Keratinocyte (primary cell): ENCODE measurements around the gene DCAF4. TPM values are rescaled to one million over a fixed set of nuclear protein-coding genes. Genes with fewer than 3 reads are reported as not detected.

Source experiments
- DNase-seq: peaks from one replicate; pipeline ENCODE4 v3.0.0-alpha.2; 2011; ENCODE audit warnings: low read depth, missing footprints, low spot score
- FAIRE-seq: peaks from 2 replicates; lab custom pipeline; 2011; peaks lifted over from hg19 to GRCh38; lab: Jason Lieb, UNC
- H2AFZ ChIP-seq: 2 replicates; pipeline ENCODE4 v1.6.0; 2012; ENCODE audit warnings: low read length, control low read depth, inconsistent platforms; ENCODE audit not compliant: control insufficient read depth
- H3K27ac ChIP-seq: 2 replicates; pipeline ENCODE4 v1.5.1; 2011; ENCODE audit warnings: low read length; ENCODE audit not compliant: control insufficient read depth, insufficient read depth
- H3K27me3 ChIP-seq: 3 replicates; pipeline ENCODE4 v1.6.0; 2011; ENCODE audit warnings: low read length; ENCODE audit not compliant: control insufficient read depth, insufficient read depth; ENCODE audit errors: extremely low read depth
- H3K36me3 ChIP-seq, 2 experiments: 2 replicates in 1 of 2; 3 replicates in 1 of 2; pipeline ENCODE4 v1.5.1; 2011; ENCODE audit warnings: low read length in 2 of 2, mild to moderate bottlenecking in 1 of 2; ENCODE audit not compliant: control insufficient read depth in 2 of 2, insufficient read depth in 2 of 2; ENCODE audit errors: extremely low read depth in 1 of 2
- H3K4me1 ChIP-seq: 3 replicates; pipeline ENCODE4 v1.5.1; 2011; ENCODE audit warnings: low read length; ENCODE audit not compliant: control insufficient read depth, insufficient read depth; ENCODE audit errors: extremely low read depth
- H3K4me2 ChIP-seq: 3 replicates; pipeline ENCODE4 v1.6.0; 2011; ENCODE audit warnings: low read depth, low read length; ENCODE audit not compliant: control insufficient read depth, insufficient read depth; ENCODE audit errors: extremely low read depth
- H3K4me3 ChIP-seq, 3 experiments: fragments of 200-600 bp in 1 of 3; sonication (generic) in 1 of 3; 2 replicates in 2 of 3; 3 replicates in 1 of 3; pipeline ENCODE4 v1.5.1; 2011 to 2016; ENCODE audit warnings: low read length in 3 of 3, mild to moderate bottlenecking in 3 of 3, control low read depth in 2 of 3, inconsistent platforms in 1 of 3, low read depth in 1 of 3, mixed read lengths in 1 of 3, mixed run types in 1 of 3, moderate library complexity in 1 of 3; ENCODE audit not compliant: control insufficient read depth in 2 of 3, insufficient read depth in 2 of 3; ENCODE audit errors: extremely low read depth in 1 of 3
- H3K79me2 ChIP-seq: 2 replicates; pipeline ENCODE4 v1.6.0; 2012; ENCODE audit warnings: low read length; ENCODE audit not compliant: control insufficient read depth, insufficient read depth
- H3K9ac ChIP-seq: 3 replicates; pipeline ENCODE4 v1.6.0; 2011; ENCODE audit warnings: low read length; ENCODE audit not compliant: control insufficient read depth, insufficient read depth; ENCODE audit errors: extremely low read depth
- H3K9me1 ChIP-seq: 3 replicates; pipeline ENCODE4 v1.6.0; 2011; ENCODE audit warnings: low read length; ENCODE audit not compliant: control insufficient read depth, insufficient read depth; ENCODE audit errors: extremely low read depth
- H3K9me3 ChIP-seq: 2 replicates; pipeline ENCODE4 v1.5.1; 2012; ENCODE audit warnings: low read depth, low read length; ENCODE audit not compliant: control insufficient read depth
- H4K20me1 ChIP-seq: 3 replicates; pipeline ENCODE4 v1.6.0; 2011; ENCODE audit warnings: low read length; ENCODE audit not compliant: control insufficient read depth, insufficient read depth; ENCODE audit errors: extremely low read depth
- EZH2 ChIP-seq: IDR thresholded peaks from one replicate; pipeline ENCODE4 v1.6.1; 2012; ENCODE audit warnings: inconsistent platforms, mild to moderate bottlenecking, low read length, moderate library complexity
- dilution Hi-C: fragments of 300-500 bp; cut with MboI; formaldehyde crosslinking; loops from one replicate; pipeline ENCODE4 v1.7.0; 2020; ENCODE audit warnings: low sequenced_read_pairs; ENCODE audit not compliant: extremely low pct_ligation_motif_present
- polyA plus RNA-seq, 5 experiments: library from polyadenylated mRNA; depleted of rRNA in 3 of 5; stranded (reverse) in 3 of 5; stranded (forward) in 1 of 5; unstranded in 1 of 5; fragments of >200 nt; gene quantifications; 1 replicate in 1 of 5; 2 replicates in 3 of 5; 3 replicates in 1 of 5; pipeline versions ENCODE4 v1.2.1 to v1.2.3, GENCODE V29; 2011 to 2012; ENCODE audit warnings: missing spikeins in 2 of 5, low read depth in 1 of 5, low replicate concordance in 1 of 5
- TF ChIP-seq, protein P1 (sequence below), 3 experiments: IDR thresholded peaks in 1 of 3; conservative IDR thresholded peaks in 1 of 3; optimal IDR thresholded peaks in 1 of 3; 2 replicates in 2 of 3; 3 replicates in 1 of 3; pipeline versions ENCODE3 to v1.5.1; 2011; ENCODE audit warnings: low read length in 3 of 3, mild to moderate bottlenecking in 3 of 3, moderate library complexity in 2 of 3, control low read depth in 1 of 3, inconsistent platforms in 1 of 3; ENCODE audit not compliant: insufficient read depth in 2 of 3; ENCODE audit errors: extremely low read depth in 1 of 3

Gene DCAF4
- polyA plus RNA-seq, 1 donor (not counting 4 experiments of a cell fraction or from before 2014, with no cell fraction given) = 26.1 TPM

DNA sequence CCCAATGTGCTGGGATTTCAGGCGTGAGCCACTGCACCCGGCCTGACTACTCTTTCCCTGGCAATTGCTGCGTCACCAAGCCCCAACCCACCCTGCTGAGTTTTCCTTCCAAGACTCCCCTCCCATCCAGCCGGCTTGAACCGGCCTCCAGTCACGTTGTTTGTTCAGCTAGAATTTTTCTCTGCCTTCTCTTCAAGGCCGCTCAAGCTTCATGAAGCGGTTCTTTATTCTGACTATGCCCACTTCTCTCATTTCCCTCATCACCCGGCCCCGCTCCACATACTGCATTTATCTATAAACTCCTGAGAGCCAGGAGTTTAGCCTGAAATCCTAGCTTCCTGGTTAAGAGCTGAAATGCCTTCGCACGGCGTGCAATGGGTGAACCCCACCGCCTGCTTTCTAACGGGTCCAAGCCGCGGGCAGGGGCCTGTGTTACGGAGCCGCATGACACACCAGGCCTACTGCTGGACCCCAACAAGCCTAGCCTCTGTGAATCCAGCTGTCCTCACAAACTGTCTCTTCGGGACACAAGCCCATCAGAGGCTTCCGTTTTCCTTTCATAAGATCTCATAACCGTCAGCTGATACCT is 999 bp upstream of the DCAF4 start:
- peak overlapping the region; percentile 94 for H3K4me2 ChIP-seq
- H3K4me3 ChIP-seq = peak overlapping the region in 2 of 3 experiments; percentile 63 to 85
- FAIRE-seq (no peak), DNase-seq (no peak)
- H3K4me1 ChIP-seq = peaks cover 6% of the 10 kb centered on the region
- H3K36me3 ChIP-seq = peaks cover 0 to 1% of the 10 kb centered on the region in 2 experiments
- no peaks in the 10 kb centered on the region for H3K9me1 ChIP-seq
- H3K27ac ChIP-seq = peak overlapping the region; percentile 22
- dilution Hi-C loops = no loop called here
- peak overlapping the region; percentile 96 for H2AFZ ChIP-seq
- no peak for TF ChIP-seq EZH2
- TF ChIP-seq, protein P1, sequence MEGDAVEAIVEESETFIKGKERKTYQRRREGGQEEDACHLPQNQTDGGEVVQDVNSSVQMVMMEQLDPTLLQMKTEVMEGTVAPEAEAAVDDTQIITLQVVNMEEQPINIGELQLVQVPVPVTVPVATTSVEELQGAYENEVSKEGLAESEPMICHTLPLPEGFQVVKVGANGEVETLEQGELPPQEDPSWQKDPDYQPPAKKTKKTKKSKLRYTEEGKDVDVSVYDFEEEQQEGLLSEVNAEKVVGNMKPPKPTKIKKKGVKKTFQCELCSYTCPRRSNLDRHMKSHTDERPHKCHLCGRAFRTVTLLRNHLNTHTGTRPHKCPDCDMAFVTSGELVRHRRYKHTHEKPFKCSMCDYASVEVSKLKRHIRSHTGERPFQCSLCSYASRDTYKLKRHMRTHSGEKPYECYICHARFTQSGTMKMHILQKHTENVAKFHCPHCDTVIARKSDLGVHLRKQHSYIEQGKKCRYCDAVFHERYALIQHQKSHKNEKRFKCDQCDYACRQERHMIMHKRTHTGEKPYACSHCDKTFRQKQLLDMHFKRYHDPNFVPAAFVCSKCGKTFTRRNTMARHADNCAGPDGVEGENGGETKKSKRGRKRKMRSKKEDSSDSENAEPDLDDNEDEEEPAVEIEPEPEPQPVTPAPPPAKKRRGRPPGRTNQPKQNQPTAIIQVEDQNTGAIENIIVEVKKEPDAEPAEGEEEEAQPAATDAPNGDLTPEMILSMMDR (optimal IDR thresholded peaks at IDR 0.05 in 1 of 3, IDR thresholded peaks at IDR 0.05 in 1 of 3, conservative IDR thresholded peaks at IDR 0.05 in 1 of 3; ENCODE audit: extremely low read depth in 1 of 3, insufficient read depth in 2 of 3, low read length in 3 of 3) = no peak
- peaks cover 18% of the 10 kb centered on the region for H3K79me2 ChIP-seq
- peak overlapping the region; percentile 58 for H3K9ac ChIP-seq
- no peaks in the 10 kb centered on the region for H4K20me1 ChIP-seq
- H3K9me3 ChIP-seq = no peaks in the 10 kb centered on the region
- H3K27me3 ChIP-seq = no peaks in the 10 kb centered on the region

DNA sequence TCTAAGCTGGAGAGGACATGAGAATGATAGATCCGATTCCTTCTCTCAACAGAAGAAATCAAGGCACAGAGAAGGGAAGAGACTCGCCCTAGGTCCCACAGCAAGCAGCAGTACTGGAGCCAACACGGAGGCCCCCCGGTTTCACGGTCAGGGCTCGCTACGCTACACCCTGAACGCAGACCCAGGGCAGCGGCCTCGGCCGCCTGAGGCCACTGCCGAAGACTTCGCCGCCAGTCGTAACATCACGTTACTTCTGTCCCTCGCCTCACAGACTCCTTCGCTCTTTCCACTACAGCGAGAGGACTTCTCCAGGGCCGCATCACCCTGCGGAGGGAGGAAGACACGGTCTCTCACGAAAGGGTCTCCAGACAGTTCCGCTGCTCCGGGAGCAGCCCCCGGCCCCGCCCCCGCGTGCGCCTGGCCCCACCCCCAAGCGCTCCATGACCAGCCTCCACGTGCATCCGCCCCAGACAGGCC is 411 bp upstream of the DCAF4 start:
- dilution Hi-C loops = no loop called here
- no peak for FAIRE-seq
- DNase-seq = no peak
- H3K9ac ChIP-seq = peak overlapping the region; percentile 58
- H3K79me2 ChIP-seq = peaks cover 23% of the 10 kb centered on the region
- no peaks in the 10 kb centered on the region for H3K9me3 ChIP-seq
- no peaks in the 10 kb centered on the region for H3K9me1 ChIP-seq
- peaks cover 6% of the 10 kb centered on the region for H3K4me1 ChIP-seq
- H3K4me2 ChIP-seq = peak overlapping the region; percentile 94
- H3K4me3 ChIP-seq = peak overlapping the region; percentile 63 to 93 (median 85)
- peak overlapping the region; percentile 96 for H2AFZ ChIP-seq
- H3K27me3 ChIP-seq = no peaks in the 10 kb centered on the region
- peaks cover 0 to 1% of the 10 kb centered on the region in 2 experiments for H3K36me3 ChIP-seq
- H4K20me1 ChIP-seq = no peaks in the 10 kb centered on the region
- H3K27ac ChIP-seq = peak overlapping the region; percentile 22
- TF ChIP-seq, protein P1 (optimal IDR thresholded peaks at IDR 0.05 in 1 of 3, IDR thresholded peaks at IDR 0.05 in 1 of 3, conservative IDR thresholded peaks at IDR 0.05 in 1 of 3; ENCODE audit: extremely low read depth in 1 of 3, insufficient read depth in 2 of 3, low read length in 3 of 3) = no peak
- TF ChIP-seq EZH2 = no peak
